GM21367 (cell line): ENCODE data around the gene NMNAT1.
"Not testable (repeated sequence)": the region's sequence is repeated elsewhere in the genome, so short reads cannot be mapped to it uniquely, and the experiment has no call there.

Experiments
- ATAC-seq: cut with Tn5 transposase; IDR thresholded peaks from one replicate; pipeline ENCODE4 v1.9.1; 2021; ENCODE audit not compliant: unreplicated experiment

NMNAT1 gene

DNA sequence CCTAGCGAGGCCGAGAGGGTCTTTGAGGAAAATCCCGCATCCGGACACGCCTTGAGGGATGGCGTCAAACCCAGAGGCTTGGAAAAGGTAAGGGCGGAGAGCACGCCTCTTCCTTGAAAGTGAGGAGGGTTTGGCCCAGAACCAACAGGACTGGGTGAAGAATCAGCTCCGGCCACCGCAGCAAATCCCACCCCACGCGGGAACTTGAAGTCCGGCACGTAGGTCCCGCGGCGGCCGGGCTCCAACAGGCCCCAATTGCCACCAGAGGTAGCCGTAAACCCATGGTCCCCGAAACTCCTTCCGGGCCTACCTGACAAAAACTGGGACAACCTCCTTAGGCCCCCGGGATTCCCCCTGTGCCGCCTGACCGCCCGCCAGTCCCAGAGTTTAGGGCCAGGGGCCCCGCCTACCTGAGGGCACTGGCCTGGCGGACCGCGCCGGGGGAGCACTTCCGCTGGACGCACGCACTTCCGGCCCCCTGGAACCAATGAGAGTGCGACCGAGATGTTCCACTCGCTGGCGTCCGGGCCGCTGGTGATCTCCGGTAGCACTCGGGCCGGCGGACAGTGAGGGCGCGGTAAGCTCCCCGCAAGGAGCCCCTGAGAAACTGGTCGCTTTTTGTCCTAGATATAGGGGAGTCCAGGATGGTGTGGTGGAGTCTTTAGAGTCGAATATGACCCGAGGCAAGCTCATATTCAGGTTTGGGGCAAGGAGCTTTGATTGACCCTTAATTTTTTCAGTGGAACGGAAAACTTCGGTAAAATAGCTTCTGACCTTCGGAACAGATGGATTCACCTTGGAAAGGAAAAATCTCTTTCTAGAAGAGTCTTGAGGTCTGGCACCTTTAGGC is at the start of gene NMNAT1, which contains the start of gene LZIC:
Gene NMNAT1 (plus strand): TSS at position 537 of the 850 bp plus-strand sequence. CDS start 28,599 bp downstream, outside the sequence.
Gene LZIC (minus strand): TSS at position 453 of the 850 bp plus-strand sequence. CDS start 6,772 bp downstream, outside the sequence.
- peak; percentile 89 for ATAC-seq

DNA sequence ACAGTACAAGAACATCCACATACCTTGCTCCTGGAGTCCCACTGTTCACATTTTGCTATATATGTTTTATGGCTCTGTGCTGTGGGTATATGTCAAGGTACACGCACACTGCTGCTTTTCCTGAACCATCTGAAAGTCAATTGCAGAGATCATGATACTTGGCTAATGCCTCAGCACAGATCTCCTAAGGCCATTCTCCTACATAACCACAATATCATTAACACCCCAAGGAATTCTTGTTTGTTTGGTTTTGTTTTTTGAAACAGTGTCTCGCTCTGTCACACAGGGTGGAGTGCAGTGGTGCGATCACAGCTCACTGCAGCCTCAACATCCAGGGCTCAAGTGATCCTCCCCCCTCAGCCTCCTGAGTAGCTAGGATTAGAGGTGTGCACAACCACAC is 49.2 kb upstream of the NMNAT1 start:
- ATAC-seq, result no peak

DNA sequence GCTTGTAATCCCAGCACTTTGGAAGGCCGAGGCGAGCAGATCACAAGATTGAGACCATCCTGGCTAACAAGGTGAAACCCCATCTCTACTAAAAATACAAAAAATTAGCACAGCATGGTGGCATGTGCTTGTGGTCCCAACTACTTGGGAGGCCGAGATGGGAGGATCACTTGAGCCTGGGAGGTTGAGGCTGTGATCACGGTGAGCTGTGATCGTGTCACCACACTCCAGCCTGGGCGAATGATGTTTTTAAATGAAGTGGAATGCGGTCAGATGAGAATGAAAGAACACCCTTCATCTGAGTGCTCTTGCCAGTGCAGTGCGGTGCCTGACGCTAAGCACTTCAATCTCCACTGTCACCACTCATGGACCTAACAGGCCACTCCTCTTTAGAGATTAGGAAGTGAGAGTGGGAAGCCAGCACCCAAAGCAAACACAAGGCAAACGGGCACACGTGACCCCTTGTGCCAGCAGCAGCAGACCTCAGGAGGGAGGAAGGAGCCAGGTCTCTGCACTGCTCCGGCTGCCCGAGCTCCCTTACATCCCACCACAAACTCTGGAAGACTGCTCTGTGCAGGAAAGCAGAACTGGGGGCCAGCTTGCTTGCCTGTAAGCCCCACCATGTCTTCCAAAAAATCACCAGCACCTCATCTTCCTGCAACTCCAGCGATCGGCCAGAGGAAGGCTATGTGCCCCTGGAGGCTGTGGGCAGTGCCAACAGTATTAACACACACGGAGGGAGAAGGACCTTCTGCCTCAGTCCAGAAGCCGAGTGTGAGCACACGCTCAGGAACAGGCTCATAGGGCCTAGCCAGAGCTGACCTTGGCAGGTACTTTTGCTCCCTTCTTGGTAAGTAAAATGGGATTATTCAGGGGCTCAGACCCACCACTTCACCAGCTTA is 42.9 kb upstream of the NMNAT1 start:
- no peak for ATAC-seq

DNA sequence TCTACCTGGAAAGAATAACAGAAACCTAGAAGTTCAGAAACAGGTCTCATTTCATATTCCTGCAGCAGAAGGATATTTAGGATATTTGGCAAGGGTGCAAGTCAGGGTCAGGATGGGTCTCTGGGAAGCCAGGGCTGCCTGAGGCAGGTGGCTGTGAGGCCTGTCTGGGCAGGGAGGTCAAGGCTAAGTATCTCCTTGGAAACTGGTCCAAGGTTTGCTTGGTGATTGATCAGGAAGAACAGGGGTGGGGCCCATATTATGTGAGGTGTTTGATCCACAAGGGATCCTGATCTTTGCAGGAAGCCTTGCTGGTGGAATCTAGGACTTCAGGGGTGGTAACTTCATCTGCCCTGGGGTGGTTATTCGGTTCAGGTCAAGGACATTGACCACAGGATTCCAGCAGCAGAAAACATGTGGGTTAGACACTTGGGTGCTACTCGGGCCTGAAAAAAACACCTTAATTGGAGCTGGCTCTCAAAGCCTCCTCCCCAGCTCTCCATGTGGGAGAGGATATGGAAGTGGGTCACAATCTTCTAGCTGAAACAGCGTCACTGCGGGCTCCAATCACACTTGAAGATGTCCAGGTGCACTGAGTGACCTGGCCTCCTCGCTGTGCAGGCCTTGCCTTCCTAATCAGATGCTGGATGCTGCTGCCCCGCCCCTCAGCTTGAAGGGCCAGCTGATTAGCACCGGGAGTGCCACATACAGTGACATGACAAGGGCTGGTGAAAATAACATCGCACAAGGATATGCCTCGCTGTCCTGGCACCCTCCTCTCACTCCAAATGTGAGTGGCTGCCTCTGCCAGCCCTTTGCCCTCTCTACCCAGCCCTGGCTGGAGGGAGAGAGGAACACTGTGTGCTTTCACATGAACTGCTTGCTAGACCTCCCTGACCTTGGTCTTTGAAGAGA is 41.9 kb upstream of the NMNAT1 start:
- ATAC-seq, result no peak

DNA sequence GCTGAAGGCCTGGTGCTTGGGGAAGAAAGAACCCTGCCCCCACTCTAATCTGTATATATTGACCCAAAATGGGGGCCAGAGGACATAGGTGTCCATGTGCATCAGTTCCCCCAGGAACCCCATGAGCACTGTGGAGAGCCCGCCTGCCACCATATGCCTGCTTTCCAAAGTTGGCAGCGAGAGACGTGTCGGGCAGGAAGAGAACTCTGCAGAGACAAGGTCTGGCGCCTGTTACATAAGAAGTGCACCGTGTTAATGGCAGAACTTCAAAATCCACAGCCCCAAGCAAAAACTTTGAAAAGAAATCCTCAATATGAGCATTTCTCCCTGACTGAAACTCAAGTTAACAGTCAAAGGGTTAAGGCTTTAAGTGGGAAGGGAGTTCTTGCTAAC is 41.2 kb upstream of the NMNAT1 start:
- no peak for ATAC-seq

DNA sequence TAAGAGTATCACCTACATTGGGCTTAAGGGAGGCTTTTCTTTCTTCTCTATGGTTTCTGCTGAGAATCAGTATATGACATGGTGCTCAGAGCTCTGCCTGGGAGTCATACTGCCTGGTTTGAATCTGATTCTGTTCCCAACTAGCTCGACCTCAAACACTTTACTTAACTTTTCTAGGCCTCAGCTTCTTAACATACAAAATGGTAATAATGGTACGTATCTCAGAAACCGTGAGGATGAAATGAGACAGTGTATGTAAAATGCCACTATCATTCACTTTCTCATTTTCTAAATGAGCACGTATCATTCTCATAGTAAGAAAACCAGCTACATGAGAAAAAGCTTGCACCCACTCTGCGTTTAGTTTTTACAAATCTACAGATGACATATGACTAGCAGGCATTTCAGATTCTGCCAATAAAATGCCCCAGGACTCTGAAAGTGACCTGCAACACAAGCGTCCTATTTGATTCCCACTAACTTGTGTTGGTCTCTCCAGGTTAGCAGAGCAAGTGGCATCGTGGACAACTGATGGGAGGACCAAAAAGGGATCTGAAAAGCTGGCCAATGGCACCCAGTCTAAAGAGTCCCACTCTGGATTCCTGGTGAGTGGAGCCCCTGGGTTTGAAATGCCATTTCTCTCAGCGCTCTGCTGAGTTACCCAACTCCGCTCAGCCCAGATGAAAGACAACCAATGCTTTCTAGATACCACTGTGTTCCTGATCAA is 39.3 kb upstream of the NMNAT1 start:
- no peak for ATAC-seq

DNA sequence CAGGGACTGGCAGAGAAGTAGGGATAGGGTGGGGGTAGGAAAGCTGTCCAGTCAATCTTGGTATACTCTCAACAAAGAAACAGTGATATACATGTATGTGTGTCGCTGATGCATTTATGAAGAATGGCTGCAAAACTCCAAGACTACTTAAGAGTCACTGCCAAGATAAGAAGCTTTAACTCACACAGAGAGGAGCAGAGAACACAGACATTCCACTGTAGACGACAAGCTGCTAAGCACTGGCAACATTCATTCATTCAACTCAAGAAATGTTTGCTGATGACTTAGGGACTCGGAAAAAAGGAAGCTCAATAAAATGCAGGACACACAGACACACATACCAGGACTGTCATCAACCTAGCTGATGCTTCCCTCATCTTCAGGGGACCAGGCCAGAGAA is 38.7 kb upstream of the NMNAT1 start:
- no peak for ATAC-seq

DNA sequence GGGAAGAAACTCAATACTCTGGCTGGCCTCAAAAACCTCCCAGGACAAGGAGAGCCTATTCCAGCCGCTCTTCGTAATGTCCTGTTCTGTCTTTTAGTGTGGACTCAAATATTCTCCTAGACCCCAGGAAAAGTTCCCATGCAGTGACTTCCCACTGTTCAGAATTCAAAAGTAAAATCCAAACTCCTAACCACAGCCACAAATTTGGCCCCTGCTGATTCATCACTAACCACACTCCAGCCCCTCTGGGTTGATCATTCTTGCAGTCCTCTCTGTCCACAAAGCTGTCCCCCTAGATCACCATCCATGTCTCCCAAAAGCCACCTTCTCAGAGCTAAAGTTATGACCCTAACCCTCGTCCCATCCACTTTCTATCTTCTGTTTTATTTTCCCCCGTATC is 38.3 kb upstream of the NMNAT1 start:
- ATAC-seq, result no peak

DNA sequence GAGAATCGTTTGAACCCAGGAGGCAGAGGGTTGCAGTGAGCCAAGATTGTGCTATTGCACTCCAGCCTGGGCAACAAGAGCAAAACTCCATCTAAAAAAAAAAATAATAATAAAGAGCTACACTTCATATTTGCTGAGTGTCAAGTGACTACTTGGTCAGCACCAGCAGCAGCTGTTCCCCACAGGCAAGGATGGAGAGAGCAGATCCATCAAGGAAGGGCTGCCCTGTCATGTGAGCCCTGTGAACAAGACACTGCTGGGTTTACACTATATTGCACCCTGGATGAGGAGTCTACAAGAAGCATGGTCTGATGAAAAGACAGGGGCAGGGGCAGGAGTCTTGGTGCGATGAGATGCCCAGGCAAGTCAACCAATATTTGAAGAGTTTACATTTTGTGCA is 36.8 kb upstream of the NMNAT1 start:
- ATAC-seq, result no peak

DNA sequence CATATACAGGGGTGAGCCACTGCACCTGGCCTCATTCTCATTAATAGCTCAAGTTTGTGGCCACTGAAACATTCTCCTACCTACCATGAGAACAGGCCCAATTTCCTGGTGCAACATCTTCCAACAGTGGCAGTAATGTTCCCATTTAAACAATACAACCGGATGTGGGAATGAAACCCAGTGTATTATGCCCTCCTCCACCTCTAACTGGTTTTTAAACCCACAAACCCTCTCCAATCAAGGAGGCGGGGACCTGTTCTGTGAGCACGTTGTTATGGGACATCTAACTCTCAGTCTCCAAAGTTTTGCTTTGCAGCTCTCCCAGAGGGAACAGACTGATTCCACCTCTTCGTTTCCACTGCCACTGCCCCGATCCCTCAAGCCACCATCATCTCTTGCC is 35.8 kb upstream of the NMNAT1 start:
- ATAC-seq, result no peak

DNA sequence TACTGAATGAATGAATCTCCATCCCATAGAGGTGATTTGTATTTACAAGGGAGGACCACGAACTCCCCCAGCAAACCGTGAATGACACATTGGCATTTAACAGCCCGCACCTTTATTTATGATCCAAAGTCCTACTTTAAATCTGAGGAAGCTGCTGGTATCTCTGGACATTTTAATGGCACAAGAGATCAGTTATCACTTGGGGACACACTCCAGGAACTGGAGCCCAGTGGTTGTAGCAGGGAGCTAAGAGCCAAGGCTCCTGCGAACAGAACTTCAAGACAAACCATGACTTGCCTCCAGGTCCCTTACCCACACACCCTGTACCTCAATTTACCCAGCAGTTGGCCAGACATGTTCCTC is 34.4 kb upstream of the NMNAT1 start:
- ATAC-seq, result no peak

DNA sequence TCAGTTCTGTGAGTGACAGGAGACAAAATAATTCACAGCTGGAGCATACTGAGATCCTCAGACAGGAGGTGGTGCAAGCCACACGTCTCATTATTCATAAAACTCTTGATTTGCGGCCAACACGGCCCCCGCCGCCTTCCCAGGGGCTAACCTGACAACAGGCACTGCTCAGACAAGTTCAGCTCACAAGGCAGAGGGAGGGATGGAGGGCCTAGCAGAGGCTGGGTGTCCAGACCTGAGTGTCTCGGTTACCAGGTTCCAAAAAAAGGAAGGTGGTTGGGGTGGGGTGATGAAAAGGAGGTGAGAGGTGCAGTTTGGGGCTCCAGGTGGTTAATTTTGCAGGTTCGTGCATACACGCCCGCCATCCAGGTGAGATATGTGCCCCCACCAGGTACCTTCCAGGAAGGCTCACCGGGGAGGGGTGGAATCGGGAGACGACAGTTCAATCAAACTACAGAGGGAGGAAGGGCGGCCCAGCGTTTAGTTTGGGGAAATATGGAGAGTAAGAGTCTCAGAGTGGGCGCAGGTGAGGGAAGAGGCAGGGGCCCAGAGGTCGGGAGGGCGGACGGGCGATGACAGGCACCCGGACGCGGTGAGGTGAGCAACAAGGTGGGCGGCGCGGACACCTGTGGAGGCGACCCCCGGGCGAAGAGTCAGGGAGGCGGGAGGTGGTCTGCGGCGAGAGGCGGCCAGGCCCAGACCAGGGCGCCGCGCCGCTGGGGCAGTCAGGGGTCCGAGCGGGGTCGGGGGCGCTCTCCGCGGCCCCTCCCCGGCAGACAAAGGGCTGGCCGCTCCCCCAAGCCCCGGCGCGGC is 33.8 kb upstream of the NMNAT1 start:
- ATAC-seq, result no peak

DNA sequence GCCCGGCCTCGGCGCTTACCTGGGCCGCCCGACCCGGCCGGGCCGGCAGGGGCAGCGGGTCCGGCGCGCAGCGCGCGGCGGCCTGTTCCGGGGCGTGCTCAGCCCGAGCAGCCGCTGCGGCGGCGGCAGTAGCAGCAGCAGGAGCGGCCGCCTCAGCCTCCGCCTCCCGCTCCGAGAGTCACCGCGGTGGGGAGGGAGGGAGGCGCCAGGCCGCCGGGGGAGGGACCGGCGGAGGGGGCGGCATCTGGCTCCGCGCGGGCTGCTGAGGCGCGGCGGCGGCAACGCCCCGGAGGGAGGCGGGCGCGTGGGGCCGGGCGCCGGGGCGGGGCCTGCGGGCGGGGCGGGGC is 33.2 kb upstream of the NMNAT1 start, which contains the start of gene CTNNBIP1:
Gene CTNNBIP1 (minus strand): TSS at position 194 of the 347 bp plus-strand sequence. CDS start 38,205 bp downstream, outside the sequence.
- peak; percentile 70 for ATAC-seq

DNA sequence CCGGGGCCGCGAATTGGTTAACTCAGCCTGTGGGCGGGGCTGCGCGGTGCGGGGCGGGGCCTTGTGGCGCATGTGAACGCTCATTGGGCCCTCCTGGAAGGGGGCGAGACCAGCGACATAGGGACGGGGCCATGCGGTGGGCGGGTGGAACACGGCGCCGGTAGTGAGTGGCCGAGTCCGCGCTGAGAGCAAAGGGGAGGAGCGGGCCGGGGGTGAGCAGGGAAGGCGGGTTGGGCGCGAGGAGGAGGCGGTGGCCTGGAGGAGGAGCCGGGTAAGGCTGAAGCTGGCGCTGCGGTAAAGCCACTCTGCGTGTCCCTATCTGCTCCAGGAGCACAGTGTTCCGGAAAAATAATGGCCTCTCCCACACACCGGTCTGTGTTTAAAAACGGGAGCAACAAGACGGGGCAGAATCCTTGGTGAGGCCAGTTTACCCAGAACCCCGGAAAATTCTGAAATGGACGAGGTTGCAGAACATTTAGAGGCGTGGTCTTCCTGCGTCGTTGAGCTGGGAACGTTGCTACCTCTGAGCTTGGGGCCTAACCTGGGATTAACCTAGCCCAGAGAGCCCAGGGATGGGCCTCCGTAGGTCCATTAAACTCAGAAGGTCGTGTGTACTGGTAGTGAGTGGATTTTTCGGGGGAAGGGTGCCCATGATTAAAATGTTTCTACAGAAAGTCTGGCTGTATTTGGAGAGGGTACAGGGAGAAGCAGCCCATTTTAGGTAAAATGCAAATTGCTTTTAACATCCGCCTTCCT is 32.7 kb upstream of the NMNAT1 start:
- peak; percentile 89 for ATAC-seq

DNA sequence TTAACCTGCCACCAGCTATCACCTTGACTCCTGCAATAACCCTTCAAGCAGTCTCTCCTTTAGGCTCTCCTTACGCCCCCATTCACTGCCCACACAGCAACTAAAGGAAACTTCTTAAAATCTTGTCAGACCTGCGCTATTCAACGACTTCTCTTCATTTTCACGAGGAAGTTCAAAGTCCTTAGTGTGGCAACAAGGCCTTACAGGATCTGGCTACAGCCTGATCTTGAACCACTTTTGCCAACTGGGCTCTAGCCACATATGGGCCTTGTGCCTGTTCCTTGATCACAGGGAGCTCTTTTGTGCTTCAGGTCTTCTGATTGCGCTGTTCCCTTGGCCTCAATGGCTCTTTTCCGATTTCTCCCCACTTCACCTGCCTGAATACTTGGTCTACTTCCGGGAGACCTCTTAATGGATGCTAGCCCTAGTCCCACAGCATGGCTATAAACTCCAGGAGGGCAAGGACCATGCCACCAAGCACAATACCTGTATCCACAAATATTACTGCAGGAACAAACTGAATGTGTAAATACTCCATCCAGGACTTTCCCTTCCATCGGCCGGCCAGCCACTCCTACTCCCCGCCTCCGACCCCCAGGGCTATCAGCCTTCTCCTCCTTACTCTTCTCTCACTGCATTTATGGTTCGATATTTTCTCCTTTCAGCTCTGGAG is 30.9 kb upstream of the NMNAT1 start:
- ATAC-seq, result no peak

DNA sequence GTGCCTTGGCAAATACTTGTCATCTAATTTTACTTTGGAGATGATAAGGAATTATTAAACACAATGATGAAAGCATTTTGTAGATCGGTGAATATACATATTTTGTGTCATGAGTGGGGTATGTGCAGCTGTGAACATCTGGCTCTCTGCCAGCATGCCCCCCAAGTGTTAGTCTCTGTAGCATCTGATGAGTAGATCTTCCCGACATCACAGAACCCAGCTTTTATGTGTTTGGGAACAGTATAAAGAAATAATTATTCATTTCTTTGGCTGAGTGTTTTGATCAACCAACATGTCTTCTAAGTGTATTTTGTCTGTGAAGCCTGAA is 28.7 kb upstream of the NMNAT1 start:
- no peak for ATAC-seq

DNA sequence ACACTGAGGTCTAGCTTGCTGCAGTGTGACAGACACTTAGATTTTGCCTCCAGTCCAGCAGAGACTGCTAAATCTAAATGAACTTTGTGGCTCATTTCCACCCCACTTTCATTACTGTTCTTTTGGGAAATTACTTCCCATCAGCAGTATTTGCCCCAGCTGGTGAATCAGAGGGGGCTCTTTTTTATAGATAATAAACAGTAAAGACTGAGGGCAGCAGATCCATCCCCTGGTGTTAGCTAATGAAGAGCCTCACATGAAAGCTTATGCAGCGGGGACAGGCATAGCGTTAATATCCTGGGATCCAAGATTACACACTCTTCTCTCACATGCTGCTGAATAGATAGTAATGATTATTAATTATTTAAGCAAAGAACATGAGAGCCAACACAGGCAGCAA is 26.8 kb upstream of the NMNAT1 start:
- no peak for ATAC-seq

DNA sequence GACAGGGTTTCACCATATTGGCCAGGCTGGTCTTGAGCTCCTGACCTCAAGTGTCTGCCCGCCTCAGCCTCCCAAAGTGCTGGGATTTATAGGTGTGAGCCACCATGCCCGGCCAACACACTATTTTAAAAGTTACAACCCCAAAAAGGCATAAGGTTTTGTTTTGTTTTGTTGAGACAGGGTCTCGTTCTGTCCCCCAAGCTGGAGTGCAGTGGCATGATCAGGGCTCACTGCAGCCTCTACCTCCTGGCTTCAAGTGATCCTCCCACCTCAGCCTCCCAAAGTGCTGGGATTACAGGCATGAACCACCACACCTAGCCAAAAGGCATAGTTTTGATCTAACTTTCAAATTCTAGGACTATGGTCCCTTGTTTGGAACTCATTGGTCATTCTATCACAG is 25.8 kb upstream of the NMNAT1 start:
- not testable (repeated sequence) for ATAC-seq
